Psoas muscle (tissue), 8 donors: ENCODE results near the gene CNNM4. TPM values are rescaled to one million over a fixed set of nuclear protein-coding genes. Genes with fewer than 3 reads are reported as not detected.

ENCODE experiments used
- ATAC-seq, 4 donors: fragments of 200-7000 bp; cut with Tn5 transposase; one replicate each; pipeline ENCODE4 v1.9.1; 2020; ENCODE audit warnings: moderate library complexity in 3 of 4, mild to moderate bottlenecking in 2 of 4
- DNase-seq, 2 donors: peaks; one replicate each; pipeline ENCODE4 v3.0.0-alpha.2; 2020
- H3K27ac ChIP-seq: fragments of 200-600 bp; one replicate; pipeline ENCODE4 v1.8.0; 2022
- H3K27me3 ChIP-seq, 3 donors: fragments of 200-600 bp in 1 of 3; one replicate each; pipeline versions ENCODE4 v1.6.1 to v1.8.0; 2013 to 2022; ENCODE audit warnings: low read length in 2 of 3, mild to moderate bottlenecking in 2 of 3, moderate library complexity in 1 of 3; ENCODE audit not compliant: insufficient read depth in 3 of 3
- H3K36me3 ChIP-seq, 2 donors: fragments of 200-600 bp in 1 of 2; one replicate each; pipeline versions ENCODE4 v1.6.1 to v1.8.0; 2013 to 2022; ENCODE audit warnings: low read depth in 1 of 2, mild to moderate bottlenecking in 1 of 2, moderate library complexity in 1 of 2; ENCODE audit not compliant: insufficient read depth in 1 of 2
- H3K4me1 ChIP-seq: fragments of 200-600 bp; one replicate; pipeline ENCODE4 v1.8.0; 2022
- H3K4me3 ChIP-seq: fragments of 200-600 bp; one replicate; pipeline ENCODE4 v1.8.0; 2022; ENCODE audit warnings: mild to moderate bottlenecking
- H3K9me3 ChIP-seq: fragments of 200-600 bp; one replicate; pipeline ENCODE4 v1.8.0; 2022
- WGBS, 3 donors: extraction: QIAGEN DNeasy Blood & Tissue Kit; methylation state at CpG; one replicate each; pipeline versions ENCODE4 v1.1.6 to v1.1.7; 2013; 5-methylcytosine and 5-hydroxymethylcytosine counted together
- intact Hi-C, 2 donors: fragments of 100-400 bp; cut with DNase I; formaldehyde crosslinking; loops; one replicate each; pipeline versions ENCODE4 v1.11.0 to v1.14.2; 2022
- polyA plus RNA-seq, 3 donors: library from polyadenylated mRNA; stranded (reverse); fragments of 200-250 nt; gene quantifications; one replicate each; pipeline ENCODE4 v1.2.3, GENCODE V29; 2013
- total RNA-seq, 4 donors: library from RNA; stranded (reverse); fragmentation: NEBNext Ultra II Directional in 2 of 4; extraction: Animal tissue kit (Norgen Biotek cat#: 25700) in 2 of 4; gene quantifications; one replicate each; pipeline versions ENCODE4 v1.2.1 to v1.2.4, GENCODE V29; 2021 to 2023
- TF ChIP-seq, protein P1 (sequence below): fragments of 200-600 bp; IDR thresholded peaks from one replicate; pipeline ENCODE4 v1.8.0; 2022; ENCODE audit warnings: antibody characterized with exemption
- donor health status: healthy with polysubstance abuse.
- donor health status: DM: no; HTN: no; CAD: no; lungs with moderate emphysema.
- donor health status: Bipolar disorder and iron deficiency.
- donor health status: healthy.
- donor health status: DM: yes; HTN: yes; CAD: no.
- donor health status: DM: no; HTN: no; CAD: no.
- donor health status: DM: no; HTN: no; CAD: no.
- donor health status: DM: yes; HTN: yes; CAD: no.

Gene CNNM4
- total and polyA plus RNA-seq, 7 donors = 2.7 to 28.8 (median 12.2) TPM

DNA sequence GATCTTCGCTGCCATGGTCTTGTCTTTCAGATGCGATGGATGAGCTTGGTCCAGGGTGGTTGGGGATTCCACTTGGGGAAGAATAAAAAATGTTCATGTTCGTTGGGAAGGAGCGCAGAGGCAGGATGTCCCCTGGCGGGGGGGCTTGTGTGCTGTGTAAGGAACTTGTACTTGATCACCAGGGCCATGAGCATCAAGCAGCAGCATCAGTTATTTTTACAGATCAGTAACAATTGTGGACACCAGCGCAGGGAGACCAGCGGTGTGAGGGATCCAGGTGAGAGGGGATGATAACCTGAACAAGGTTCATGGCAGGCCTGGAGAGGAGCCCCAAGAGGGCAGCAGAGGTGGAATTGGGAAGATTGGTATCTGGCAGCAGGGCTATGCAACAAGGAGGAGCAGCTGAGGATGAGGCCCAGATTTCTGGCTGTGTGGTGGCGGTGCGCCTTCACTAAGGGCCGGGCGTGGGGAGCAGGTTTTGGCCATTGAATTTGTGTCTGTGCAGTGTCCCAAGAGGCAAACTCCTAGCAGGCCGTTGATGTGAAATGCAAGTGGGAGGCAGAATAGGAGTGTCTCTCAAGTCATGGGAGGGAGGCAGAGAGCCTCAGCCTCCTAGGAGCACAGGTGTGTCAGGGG lies 59.3 kb downstream of the CNNM4 start:
- Histone ChIP-seq H3K4me1 (peaks cover 54% of the 10 kb centered on the region), H3K36me3 (peaks cover 0 to 30% of the 10 kb centered on the region in 2 donors), H3K27me3 (no peaks in the 10 kb centered on the region), H3K27ac (no peak overlapping the region), H3K9me3 (no peaks in the 10 kb centered on the region), H3K4me3 (peak overlapping the region; percentile 15)
- peak in 1 of 2 donors; percentile 49 for DNase-seq
- intact Hi-C loops = no loop called here
- ATAC-seq = no peak
- TF ChIP-seq, protein P1, sequence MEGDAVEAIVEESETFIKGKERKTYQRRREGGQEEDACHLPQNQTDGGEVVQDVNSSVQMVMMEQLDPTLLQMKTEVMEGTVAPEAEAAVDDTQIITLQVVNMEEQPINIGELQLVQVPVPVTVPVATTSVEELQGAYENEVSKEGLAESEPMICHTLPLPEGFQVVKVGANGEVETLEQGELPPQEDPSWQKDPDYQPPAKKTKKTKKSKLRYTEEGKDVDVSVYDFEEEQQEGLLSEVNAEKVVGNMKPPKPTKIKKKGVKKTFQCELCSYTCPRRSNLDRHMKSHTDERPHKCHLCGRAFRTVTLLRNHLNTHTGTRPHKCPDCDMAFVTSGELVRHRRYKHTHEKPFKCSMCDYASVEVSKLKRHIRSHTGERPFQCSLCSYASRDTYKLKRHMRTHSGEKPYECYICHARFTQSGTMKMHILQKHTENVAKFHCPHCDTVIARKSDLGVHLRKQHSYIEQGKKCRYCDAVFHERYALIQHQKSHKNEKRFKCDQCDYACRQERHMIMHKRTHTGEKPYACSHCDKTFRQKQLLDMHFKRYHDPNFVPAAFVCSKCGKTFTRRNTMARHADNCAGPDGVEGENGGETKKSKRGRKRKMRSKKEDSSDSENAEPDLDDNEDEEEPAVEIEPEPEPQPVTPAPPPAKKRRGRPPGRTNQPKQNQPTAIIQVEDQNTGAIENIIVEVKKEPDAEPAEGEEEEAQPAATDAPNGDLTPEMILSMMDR = no peak
- WGBS, 3 donors = 79 to 84% (median 80%) methylated on average over 12 of the region's 12 CpGs

- Histone ChIP-seq H3K27ac (peak overlapping the region; percentile 30), H3K9me3 (no peaks in the 10 kb centered on the region), H3K27me3 (no peaks in the 10 kb centered on the region), H3K36me3 (peaks cover 0 to 42% of the 10 kb centered on the region in 2 donors), H3K4me1 (peaks cover 51% of the 10 kb centered on the region), H3K4me3 (no peak overlapping the region)
- intact Hi-C loops = no loop called here
- 32 to 51% (median 38%) methylated on average over 11 of the region's 11 CpGs for WGBS, 3 donors
- no peak for DNase-seq
- TF ChIP-seq, protein P1 = no peak
- ATAC-seq = no peak
Measured at GRCh38 chr2:96821113-96821675, 60.5 kb downstream of the CNNM4 start.

GRCh38 chr2:96822786-96823185 lies 62.1 kb downstream of the CNNM4 start:
- Histone ChIP-seq H3K9me3 (no peaks in the 10 kb centered on the region), H3K36me3 (peaks cover 0 to 58% of the 10 kb centered on the region in 2 donors), H3K4me1 (peaks cover 46% of the 10 kb centered on the region), H3K27me3 (no peaks in the 10 kb centered on the region), H3K4me3 (no peak overlapping the region), H3K27ac (peak overlapping the region; percentile 19)
- peak in 1 of 4 donors; percentile 13 for ATAC-seq
- intact Hi-C loops = no loop called here
- TF ChIP-seq, protein P1 = no peak
- 38 to 46% (median 44%) methylated on average over 4 of the region's 4 CpGs for WGBS, 3 donors
- DNase-seq = no peak

- TF ChIP-seq, protein P1 = no peak
Measured at GRCh38 chr2:96823198-96823597, 62.5 kb downstream of the CNNM4 start.

More at GRCh38 chr2:96823198-96823597, 62.5 kb downstream of the CNNM4 start:
- H3K9me3 ChIP-seq = no peaks in the 10 kb centered on the region
- peaks cover 2 to 62% of the 10 kb centered on the region in 2 donors for H3K36me3 ChIP-seq
- peak in 1 of 2 donors; percentile 54 for DNase-seq
- WGBS, 3 donors = 74 to 86% (median 78%) methylated on average over 11 of the region's 11 CpGs
- intact Hi-C loops = no loop called here
- H3K27me3 ChIP-seq = no peaks in the 10 kb centered on the region
- H3K27ac ChIP-seq = peak overlapping the region; percentile 19
- H3K4me3 ChIP-seq = no peak overlapping the region
- H3K4me1 ChIP-seq = peaks cover 41% of the 10 kb centered on the region
- no peak for ATAC-seq
